HL-60/S4 treated with phorbol 12-myristate 13-acetate at 8.2 ng/mL for 4 days and 3 days (cell line): ENCODE results near the gene KAT2A.

Experiments used
- in situ Hi-C: fragments of 300-500 bp; cut with MboI; formaldehyde crosslinking; loops from 2 replicates; pipeline ENCODE4 v1.15.0; 2022; ENCODE audit warnings: low sequenced_read_pairs

The KAT2A gene

DNA sequence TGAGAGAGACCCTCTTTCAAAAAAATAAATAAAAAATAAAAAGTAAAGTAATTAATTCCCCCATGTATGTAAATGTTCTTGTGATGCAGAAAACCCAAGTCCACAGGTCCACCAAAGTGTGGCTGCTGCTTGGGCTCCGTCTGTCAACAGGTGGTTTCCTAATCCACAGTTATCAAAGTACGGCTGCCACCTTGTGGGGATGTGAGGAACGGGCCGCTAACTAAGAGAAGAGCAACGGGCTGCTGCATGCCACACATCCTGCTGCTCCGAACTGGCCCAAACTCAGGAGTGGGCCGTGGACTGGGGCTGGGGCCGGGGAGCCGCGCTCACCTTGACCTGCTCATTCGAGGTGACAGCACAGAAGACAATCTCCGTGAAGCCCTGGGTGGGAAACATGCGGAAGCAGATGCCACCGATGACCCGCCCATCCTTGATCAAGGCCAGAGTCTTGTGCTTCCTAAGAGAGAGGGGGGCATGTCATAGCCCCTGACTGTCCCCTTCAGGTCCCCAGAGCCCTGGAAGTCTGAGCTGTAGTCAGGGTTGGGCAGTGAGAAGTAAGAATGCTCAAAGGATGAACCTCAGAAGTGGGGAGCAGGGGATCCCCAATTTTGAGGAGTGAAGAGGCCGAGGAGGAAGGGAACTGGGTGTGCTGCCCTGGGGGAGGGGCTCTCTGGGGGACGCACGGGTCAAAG, 4.3 kb downstream of the KAT2A start:
- in situ Hi-C loops: loop anchor here (10.0 kb wide), 1 partner anchor 152 kb away; the partner anchor contains the start of gene CNP

DNA sequence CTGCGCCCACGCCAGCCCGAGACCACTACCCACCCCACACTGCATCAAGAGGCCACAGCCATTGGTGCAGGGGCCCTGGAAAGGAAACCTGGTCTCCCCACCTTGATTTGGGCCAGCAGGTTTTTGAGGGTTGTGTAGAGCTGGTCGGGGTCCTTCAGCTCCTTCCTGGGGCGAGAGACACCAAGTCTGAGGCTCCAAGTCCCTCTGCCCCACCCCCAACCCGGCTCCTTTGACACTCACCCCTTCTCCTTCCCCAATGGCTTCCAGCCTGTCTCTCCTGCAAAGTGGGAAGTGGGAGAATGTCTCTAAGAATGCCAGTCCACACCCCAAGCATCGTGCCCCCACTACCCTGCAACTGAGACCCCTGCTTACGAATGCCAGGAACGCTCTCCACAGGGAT, 7.0 kb downstream of the KAT2A start:
- in situ Hi-C loops: loop anchor here (10.0 kb wide), 1 partner anchor 149 kb away; the partner anchor contains the start of gene CNP

DNA sequence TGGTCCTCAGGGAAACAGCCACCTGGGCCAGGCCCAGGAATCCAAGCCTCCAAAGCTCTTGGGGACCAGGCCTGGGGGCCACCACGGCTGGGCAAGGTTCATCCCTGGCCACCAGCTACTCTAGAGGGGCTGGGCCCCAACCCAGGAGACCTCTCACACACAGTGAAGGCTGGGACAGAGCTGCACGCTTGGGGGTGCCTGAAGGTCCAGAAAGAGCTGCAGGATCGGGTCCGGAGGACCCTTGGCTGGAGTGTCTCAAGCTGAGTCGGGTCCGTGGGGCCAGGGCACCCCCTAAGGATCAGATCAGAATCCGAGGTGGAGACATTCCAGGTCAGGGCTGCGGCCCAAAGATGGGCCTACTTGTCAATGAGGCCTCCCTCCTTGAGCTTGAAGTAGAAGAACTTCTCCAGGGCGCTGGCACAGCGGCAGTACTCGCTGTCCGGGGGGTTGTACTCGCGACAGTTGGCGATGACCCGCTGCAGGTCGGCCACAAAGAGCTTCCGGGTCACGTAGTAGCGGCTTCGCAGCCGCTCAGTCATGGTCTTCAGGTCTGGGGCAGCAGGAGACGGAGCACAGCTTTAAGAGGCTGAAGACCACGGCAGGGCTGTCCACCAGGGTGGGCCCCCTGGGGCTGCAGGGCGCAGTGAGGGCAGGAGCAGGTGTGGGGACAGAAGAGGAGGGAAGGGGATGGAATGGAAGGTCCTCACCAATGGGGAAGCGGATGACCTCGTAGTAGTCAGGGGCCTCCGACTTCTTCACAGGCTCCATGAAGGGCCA, 7.7 kb downstream of the KAT2A start:
- in situ Hi-C loops: loop anchor here (10.0 kb wide), 1 partner anchor 149 kb away; the partner anchor contains the start of gene CNP

DNA sequence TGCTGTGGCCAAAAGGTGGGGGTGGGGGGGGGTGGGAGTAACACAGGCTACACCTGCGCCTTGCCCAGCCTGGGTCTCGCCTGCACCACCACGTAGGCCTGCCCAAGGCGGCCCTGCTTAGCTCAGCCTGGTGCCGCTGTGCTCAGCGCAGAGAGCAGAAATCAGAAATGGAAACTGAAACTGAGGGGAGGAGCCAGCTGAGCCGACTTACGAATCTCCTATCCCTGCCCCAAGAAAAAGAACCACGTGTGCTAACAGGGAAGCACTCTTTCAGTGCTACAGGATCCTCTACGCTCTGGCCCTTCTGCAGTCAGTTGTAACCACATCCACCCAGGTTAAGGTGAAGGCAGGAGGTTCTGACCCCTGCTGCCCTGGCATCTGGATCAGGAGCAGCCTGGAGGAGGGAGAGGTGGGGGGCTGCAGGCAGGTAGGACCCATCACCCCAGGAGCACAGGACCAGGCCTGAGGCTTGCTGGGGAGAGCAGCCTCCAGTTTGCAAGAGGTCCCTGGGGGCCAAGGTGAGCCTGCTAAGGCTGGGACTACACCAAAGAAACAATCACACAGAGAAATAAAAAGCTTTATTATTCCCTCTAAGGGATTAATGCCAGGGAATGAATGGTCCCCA, 8.5 kb downstream of the KAT2A start, which contains the start of gene DHX58:
Gene DHX58, minus strand, starts transcription at position 163 of the 625 bp plus-strand sequence. CDS start 822 bp downstream, outside the sequence.
- in situ Hi-C loops: loop anchor here (10.0 kb wide), 1 partner anchor 148 kb away; the partner anchor contains the start of gene CNP

DNA sequence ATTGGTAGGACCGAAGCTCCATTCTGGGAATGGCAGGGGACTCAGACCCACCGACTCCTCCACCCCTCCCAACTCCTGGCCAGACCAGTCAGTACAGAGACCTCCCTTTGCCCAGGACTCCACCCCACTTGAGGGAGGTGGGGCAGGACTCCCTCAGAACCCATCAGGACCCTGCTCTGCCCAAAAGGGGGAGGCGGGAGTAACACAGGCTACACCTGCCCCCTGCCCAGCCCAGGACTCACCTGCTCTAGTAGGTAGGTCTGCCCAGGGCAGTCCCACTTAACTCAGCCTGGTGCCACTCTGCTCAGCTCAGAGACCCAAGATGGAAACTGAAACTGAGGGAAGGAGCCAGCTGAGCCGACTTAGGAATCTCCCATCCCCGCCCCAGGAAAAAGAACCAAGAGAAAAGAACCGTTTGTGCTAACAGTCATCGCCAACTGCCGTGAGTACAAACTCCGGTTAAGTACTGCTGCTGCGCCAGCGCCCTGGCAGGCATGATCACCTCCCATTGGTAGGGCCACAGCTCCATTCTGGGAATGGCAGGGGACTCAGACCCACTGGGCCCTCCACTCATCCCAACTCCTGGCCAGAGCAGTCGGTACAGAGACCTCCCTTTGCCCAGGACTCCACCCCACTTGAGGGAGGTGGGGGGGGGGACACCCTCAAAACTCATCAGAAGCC, 9.2 kb downstream of the KAT2A start:
- in situ Hi-C loops: loop anchor here (10.0 kb wide), 1 partner anchor 147 kb away; the partner anchor contains the start of gene CNP

DNA sequence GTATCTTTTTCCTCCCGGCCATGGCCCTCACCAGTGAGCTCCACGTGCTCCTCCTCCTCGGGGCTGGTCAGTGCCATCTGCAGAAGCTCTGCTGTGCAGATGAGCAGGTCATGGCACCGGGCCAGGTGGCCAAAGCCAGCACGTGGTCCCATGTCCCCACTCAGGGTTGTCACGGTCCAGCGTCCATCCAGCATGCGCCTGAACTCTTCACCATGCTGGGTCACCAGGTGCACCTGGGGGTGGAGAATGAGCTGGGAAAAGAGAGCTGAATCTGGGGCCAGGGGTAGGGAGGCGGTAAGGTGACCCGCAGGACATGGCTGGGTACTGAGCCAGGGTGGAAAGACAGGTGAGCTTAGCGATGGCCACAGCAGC, 9.9 kb downstream of the KAT2A start:
- in situ Hi-C loops: loop anchor here (10.0 kb wide), 1 partner anchor 146 kb away; the partner anchor contains the start of gene CNP

DNA sequence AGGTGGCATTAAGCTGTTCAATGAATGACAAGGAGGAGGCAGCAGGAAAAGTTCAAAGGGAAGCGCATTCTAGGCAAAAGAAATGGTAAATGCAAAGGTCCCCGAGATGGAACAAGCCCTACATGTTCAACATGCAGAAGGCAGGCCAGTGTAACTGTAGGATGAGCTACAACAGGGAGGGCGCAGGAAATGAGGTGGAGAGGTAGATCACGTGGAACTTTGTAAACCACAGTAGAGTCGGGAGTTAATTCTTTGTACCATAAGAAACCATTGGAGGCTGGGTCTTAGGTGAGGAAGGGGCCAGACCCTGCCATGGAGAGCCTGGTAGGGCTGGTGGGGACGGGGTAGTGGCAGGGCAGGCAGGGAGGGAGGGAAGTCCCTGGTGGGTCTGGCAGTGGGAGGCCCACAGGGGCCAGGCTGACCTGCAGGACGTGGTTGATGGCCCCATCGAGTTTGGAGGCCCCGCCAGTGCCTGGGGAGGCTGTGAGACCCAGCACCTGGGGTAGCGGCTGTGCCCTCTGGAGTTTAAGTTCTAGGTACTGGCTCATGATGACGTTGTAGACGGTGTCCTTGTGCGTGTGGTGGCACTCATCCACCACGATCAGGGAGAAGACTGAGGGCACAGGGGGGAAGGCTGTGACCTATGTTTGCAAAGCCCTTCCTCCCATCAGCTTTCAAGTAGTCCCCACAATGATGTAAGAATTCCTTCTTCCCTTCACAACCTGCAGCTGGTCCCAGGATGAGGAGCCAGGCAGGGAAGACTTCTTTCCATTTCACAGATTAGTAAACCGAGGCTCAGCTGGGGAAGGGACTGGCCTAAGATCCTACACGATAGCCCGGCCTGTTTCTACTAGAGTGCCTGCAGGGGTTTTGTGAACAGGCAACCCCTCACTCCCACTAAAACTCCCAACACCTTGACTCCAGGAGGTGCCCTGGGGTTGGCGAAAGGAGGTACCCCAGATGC, 10.6 kb downstream of the KAT2A start:
- in situ Hi-C loops: loop anchor here (10.0 kb wide), 1 partner anchor 146 kb away; the partner anchor contains the start of gene CNP

DNA sequence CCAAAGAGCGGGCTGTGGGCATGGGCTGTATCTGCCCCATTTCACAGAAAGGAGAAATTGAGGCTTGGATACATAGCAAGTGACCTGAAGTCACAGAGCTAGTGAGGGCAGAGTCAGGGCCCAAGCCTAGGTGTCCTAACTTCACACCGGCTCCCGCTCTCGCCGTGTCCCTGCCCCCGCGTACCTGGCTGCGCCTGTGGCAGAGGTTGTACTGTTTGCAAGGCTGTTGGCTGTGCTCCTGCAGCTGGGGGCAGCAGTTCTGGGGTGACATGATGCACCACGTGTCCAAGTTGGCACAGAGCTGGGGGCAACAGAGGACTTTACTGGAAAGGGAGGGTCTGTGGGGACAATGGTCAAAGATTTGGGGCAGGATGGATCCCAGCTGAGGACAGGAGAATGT, 12.1 kb downstream of the KAT2A start:
- in situ Hi-C loops: no loop called here

DNA sequence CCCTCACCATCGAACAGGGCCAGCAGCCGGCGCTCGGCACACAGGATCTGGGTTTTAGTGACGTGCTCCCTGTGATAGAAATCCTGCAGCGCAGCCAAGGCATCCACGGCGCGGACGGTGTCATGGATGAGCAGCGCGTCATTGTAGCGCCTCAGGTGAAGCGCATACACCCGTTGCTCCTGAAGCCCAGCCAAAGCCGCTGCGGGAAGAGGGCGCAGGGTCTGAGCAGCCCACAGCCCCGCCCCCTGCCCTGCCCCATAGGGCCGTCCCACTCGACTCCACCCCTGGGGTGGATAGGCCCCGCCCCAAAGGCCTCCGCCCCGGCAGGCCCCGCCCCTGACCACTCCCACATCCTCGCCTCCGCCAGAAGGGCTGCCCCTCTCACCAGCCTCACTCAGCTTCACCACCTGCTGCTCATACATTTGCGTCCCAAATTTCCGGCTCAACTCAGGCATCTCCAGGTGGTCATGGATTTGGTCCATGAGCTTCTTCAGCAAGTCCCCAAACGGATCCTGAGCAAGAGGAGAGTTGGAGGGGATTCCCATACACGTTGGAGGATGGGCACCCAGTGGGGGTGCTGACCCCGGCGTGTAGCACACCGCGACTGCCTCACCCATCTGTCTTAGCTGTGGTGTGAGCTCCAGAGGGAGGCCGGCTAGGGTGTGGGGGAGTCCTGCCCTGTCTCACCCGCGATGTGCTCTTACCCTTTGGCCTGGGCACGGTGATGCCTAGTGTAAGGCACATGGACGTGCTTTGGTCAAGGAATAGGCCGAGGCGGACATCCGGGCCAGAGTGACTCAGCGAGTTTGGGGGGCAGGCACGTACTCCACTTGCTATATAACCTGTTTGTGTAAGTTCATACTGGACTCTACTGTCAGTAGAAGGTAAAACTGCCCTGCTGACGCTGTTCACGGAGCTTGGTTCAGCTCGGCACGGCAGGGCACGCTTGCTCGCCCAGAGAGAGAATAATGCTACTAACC, 13.3 kb downstream of the KAT2A start:
- in situ Hi-C loops: no loop called here

DNA sequence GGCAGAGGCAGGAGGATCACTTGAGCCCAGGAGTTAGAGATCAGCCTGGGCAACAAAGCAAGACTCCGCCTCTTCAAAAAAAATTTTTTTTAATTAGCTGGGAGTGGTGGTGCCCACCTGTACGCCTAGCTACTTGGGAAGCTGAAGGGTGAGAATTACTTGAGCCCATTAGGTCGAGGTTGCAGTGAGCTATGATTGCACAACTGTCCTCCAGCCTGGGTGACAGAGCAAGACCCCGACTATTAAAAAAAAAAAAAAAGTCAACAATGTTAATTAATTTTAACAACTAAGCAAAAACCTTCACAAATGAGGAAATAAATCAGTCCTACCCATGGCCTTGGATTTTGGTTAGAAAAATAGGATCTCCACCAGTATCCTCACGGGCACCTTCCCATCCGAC, 14.0 kb downstream of the KAT2A start:
- in situ Hi-C loops: no loop called here

DNA sequence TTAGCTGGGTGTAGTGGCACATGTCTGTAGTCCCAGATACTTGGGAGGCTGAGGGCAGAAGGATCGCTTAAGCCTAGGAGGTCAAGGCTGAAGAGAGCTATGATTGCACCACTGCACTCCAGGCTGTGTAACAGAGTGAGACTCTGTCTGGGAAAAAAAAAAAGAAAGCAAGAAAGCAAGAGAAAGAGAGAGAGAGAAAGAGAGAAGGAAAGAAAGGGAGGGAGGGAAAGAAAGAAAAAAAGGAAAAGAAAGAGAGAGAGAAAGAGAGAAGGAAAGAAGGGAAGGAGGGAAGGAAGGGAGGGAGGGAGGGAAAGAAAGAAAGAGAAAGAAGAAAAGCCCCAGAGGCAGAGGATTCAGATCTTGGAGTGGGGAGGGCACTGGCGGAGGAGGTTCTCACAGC, 15.2 kb downstream of the KAT2A start:
- in situ Hi-C loops: no loop called here

DNA sequence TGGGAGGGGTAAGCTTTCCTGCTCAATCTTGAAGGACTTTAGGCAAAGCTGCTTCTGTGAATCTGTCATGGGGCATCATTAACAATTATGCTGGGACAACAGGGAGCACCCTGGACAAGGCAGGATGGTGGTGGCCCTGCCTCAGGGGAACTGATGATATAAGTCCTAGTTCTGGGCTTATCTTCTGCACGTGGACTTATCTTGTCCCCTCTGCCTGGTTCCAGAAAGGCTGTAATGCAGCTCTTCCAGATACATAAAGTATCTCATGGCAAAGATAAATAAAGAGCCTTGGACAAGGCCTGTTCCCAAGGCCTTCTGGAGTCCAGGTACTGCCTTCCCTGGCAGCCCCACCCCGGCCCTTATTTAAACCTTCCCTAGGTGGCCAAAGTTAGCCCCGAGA, 16.9 kb downstream of the KAT2A start:
- in situ Hi-C loops: no loop called here

DNA sequence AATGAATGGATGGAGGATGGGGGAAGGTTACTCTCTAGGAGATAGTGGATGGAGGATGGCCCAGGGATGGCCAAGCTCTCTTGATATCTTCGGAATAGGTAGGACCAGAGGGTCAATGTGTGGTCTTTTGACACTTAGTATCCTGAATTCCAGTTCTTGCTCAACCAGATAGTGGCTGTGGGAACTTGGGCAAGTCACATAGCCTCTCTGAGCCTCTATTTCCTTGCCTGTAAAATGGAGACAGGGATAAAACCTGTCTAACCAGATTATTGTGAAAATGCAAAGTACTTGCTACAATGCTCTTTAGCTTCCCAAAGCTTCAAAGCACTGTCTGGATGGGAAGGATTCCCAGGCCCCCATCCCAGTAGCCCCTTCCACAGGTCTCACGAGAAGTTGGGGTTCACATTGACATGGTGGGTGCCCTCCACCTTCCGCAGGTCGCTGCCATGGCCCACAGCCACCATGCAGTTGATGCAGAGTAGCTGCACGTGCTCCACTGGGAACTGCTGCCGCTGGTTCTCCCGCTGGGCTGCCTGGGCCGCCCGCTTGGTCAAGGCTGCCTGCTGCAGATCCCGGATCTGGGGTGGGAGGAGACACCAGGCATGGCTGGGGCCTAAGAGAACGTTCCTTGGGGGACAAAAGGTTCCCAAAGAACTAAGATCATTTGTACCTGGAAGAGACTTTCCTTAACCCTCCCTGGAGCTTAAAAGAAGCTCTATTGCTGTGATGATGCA, 17.8 kb downstream of the KAT2A start:
- in situ Hi-C loops: no loop called here

DNA sequence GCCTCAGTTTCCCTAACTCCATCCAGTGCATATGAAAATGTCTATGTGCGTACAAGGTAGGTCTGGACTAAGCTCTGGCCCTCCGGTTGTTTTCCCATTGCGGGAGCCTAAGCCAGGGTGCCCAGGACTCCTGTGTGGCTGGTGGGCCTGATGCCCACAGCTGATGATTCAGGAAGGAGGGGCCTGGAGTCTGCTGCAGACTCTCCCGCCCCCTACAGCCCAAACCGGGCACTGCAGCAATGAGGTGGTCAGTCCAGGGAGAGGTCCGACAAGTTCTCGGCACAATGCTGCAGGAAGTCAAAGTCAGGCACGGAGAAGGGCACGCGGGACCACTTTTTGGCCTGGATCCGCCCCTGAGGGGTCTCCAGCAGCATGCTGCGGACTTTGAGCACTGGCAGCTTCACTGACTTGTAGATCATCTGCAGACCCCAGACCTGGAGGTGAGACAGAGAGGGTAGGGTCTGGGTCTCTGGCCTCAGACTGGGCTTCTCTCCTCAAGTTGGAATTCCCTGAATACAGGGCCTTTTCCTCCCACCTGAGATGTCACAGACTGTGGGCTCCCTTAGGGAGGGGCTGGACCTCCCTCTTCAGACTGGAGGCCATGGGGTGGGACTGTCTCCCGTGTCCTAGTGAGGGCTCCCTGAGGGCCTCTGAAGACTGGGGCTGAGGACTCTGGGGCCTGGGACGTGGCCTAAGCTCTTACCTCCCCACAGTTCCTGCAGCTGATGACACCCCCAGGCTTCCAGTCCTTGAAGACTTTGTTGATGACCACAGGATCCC, 19.5 kb downstream of the KAT2A start:
- in situ Hi-C loops: no loop called here

DNA sequence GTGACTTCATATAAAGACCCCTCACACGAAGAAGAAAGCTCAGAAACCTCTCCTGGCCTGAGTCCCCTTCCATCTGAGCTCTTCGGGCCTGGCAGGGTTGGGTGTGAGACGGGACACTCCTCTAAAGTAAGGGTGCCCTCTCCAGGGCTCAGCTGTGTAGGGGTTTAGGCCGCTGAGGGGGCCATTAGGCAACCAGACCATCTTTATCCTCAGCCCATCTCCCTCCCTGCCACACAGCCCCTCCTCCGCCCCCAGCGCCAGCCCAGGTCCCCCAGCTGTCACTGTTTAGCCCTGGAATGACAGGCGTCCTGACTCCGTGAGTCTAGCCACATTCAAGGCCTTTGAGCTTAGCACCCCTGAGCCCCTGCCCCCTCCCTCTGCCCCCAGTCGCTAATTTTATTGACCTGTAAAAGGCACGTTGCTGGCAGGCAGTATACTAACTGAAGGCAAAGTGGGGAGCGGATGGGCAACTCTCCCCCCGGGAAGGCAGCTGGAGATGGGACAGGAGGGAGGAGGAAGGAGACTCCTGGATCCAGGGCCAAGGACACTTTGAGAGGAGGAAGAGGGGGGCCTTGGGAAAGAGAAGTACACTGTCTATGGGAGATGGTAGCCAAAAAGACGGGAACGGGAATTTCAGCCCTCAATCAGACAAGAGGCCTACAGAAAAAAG, 22.3 kb downstream of the KAT2A start:
- in situ Hi-C loops: no loop called here
